ENCODE measurements around the gene SNX12. TPM values are rescaled to one million over a fixed set of nuclear protein-coding genes. Genes with fewer than 3 reads are reported as not detected.
A peak's percentile ranks its signal among the peaks of the same experiment; 100 is the strongest.

Gene SNX12
- 10 to 100 TPM; 55.9 to 62.7 (median 58.4) TPM for total RNA-seq

DNA sequence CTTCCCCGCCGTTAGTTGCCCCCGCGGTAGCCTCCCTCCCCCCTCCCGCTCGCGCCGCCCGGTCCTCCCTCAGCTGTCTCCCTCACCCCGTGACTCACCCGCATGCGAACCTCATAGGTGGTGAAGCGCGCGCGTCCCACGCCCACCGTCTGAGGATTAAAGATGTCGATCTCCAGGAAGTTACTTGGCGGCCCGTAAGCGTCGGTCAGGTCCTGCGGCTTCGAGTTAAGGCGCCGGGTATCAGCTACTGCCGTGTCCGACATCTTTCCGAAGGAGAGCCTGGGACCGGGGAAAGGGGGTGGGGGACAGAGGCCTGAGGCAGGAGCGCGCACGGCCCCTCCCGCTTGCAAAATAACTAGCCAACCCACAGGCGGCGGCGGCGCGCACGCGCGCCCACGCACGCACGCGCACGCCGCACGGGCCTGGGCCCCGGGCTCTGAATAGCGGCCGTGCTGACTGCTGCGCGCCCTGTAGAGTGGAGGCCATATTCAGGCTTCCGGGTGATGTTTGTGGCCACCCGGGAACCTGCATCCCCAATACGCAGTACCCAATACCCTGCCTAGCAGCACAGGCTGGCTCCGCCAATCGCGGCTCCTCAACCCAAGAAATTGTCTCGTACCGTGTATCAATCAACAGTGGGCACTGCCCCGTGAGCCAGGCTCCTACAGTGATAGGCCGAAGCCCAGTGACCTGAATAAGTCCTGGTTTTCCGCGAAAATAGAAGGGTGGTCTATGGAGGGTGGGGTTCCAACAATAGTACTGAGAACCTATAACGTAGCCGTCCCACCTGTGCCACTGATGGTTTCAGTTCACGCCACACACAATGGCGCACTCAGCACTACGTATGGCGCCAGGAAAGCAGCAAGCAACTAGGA, at the start of gene SNX12:
SNX12 (minus strand) TSS at position 291 of the 875 bp plus-strand sequence; CDS start at position 263, 28 bp downstream.
- peaks cover 14% of the 10 kb centered on the region for H3K4me1 Mint-ChIP-seq (ENCODE audit: low read depth)
- H3K36me3 Mint-ChIP-seq (ENCODE audit: insufficient read depth), result peaks cover 7% of the 10 kb centered on the region
- peak; percentile 96 to 97 for ATAC-seq
- H3K9me3 Mint-ChIP-seq, result no peaks in the 10 kb centered on the region
- H3K4me3 Mint-ChIP-seq, result peak within 1 kb of the TSS; percentile 96
- H3K27me3 Mint-ChIP-seq (ENCODE audit: low read depth), result peaks cover 6% of the 10 kb centered on the region
- peak; percentile 80 for DNase-seq

DNA sequence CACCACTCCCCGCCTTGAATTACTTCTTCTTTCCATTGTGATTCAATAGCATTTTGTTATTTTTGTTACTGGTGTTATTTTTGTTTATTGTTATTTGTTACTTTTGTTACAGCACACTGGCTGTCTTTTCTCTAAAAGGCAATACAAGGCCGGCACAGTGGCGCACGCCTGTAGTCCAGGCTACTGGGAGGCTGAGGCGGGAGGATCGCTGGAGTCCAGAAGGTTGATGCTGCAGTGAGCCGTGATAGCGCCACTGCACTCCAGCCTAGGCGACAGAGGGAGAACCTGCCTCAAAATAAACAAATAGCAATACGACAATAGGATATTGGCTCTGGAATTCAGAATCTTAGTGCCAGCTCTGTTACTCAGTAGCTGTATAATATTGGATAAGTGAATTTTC, 49.2 kb upstream of the SNX12 start:
- no peaks in the 10 kb centered on the region for H3K27me3 Mint-ChIP-seq (ENCODE audit: low read depth)
- peaks cover 31% of the 10 kb centered on the region for H3K4me1 Mint-ChIP-seq (ENCODE audit: low read depth)
- DNase-seq (no peak), ATAC-seq (no peak)
- H3K4me3 Mint-ChIP-seq, result no peak overlapping the region
- H3K36me3 Mint-ChIP-seq (ENCODE audit: insufficient read depth), result peaks cover 9% of the 10 kb centered on the region
- no peaks in the 10 kb centered on the region for H3K9me3 Mint-ChIP-seq

DNA sequence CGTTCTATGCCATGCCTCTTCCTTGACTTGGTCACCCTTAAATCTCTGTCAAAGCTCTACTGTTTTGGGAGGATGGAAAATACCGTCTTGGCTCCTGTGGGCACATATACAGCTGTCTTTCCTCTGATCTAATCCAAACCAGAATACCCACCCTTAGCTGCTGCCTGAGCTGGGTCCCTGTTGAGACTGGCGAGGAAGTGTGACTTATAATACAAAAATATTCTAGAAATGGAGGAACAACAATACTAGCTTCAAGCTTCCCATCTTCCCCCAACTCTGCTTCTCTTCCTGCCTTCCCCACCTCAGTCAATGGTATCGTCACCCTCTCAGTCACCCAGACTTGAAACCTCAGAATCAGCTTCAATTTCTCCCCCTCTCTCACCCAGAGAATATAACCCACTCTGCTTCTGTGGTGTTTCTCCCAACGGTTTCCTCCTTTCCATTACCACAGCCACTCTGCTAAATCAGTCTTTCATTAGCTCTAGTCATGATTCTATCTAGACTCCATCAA, 43.8 kb upstream of the SNX12 start:
- Mint-ChIP-seq H3K4me3 (peak overlapping the region; percentile 96), H3K36me3 (ENCODE audit: insufficient read depth) (peaks cover 27% of the 10 kb centered on the region), H3K4me1 (ENCODE audit: low read depth) (peaks cover 39% of the 10 kb centered on the region), H3K27me3 (ENCODE audit: low read depth) (no peaks in the 10 kb centered on the region), H3K9me3 (no peaks in the 10 kb centered on the region)
- DNase-seq, result peak; percentile 23
- ATAC-seq, result peak; percentile 38 to 53

DNA sequence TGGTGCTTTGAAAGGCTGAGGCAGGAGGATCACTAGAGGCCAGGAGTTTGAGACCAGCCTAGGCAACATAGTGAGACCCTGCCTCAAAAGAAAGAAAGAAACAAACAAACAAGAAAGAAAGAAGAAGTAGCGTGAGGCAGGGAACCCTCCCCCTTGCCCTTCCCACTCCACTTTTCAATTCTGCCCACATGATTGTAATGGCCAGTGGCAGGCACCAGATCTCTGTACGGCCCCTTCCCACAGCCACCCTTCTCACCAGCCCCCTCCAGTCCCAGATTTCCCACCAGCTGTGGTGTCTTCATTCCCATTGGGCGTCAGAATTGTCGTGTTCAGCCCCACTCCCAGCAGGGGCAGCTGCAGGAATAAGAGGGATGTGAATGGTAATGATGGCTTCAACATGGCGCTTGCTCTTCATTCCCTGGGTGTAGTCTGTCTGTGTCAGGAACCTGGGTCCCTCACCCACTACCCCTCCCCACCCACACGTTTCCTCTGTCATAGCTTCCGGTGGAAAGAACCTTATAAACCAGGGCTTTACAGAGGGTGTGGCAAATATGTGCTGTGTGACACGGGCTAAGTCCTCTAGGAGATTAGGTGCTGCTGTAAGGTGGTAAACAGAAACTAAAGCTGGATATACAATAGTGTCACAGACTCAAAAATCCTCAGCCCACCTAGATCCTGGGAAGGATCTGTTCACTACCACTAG, 43.2 kb upstream of the SNX12 start, which contains the start of gene IL2RG:
IL2RG (minus strand) TSS at position 437 of the 703 bp plus-strand sequence; CDS start at position 399, 38 bp downstream.
- H3K4me1 Mint-ChIP-seq (ENCODE audit: low read depth), result peaks cover 43% of the 10 kb centered on the region

DNA sequence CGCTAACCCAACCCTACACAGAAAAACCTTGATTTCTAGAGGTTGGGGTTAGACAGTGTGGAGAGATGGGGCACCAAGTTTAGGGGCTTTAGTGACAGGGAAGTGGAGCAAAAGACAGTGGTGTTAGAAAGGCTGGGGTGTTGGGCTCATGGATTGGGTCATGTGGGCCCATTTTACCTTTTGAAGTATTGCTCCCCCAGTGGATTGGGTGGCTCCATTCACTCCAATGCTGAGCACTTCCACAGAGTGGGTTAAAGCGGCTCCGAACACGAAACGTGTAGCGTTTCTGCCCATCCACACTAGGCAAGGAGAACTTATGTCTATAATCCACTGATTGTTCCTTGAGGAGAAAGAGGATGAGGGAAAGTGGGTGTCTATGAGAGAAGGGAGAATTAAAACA, 40.9 kb upstream of the SNX12 start:
- Mint-ChIP-seq H3K4me3 (peak overlapping the region; percentile 96), H3K9me3 (no peaks in the 10 kb centered on the region), H3K27me3 (ENCODE audit: low read depth) (no peaks in the 10 kb centered on the region), H3K4me1 (ENCODE audit: low read depth) (peaks cover 57% of the 10 kb centered on the region), H3K36me3 (ENCODE audit: insufficient read depth) (peaks cover 39% of the 10 kb centered on the region)
- DNase-seq (no peak), ATAC-seq (no peak)

More for the DNA sequence above, 43.2 kb upstream of the SNX12 start, which contains the start of gene IL2RG:
- no peaks in the 10 kb centered on the region for H3K9me3 Mint-ChIP-seq
- peak; percentile 75 for DNase-seq
- H3K36me3 Mint-ChIP-seq (ENCODE audit: insufficient read depth), result peaks cover 31% of the 10 kb centered on the region
- peak; percentile 87 to 90 for ATAC-seq
- H3K4me3 Mint-ChIP-seq, result peak within 1 kb of the TSS; percentile 96
- H3K27me3 Mint-ChIP-seq (ENCODE audit: low read depth), result no peaks in the 10 kb centered on the region

DNA sequence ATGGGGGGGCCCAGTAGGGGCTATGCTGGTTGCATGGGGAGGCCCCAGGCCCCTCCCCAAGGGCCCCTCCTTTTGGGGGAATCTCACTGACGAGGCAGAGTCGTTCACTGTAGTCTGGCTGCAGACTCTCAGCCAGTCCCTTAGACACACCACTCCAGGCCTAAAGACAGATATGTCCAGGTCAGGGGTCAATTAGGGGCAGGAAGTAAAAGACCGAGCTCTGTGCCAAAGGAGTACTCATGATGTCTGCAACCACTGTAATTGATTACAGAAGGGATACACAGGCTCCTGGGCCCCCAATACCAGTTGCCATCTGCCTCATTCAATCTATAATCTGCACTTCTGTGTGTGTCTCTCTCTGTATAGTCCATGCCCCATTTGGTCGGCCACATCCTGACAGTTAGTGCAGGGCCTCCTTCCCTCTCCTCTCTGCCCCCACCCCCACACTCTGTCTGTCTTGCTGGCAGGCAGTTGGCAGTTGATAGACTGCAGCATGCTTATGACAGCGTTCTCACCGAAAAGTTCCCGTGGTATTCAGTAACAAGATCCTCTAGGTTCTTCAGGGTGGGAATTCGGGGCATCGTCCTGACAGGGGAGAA, 39.7 kb upstream of the SNX12 start:
- Mint-ChIP-seq H3K9me3 (no peaks in the 10 kb centered on the region), H3K4me1 (ENCODE audit: low read depth) (peaks cover 60% of the 10 kb centered on the region), H3K4me3 (peak overlapping the region; percentile 96), H3K27me3 (ENCODE audit: low read depth) (no peaks in the 10 kb centered on the region), H3K36me3 (ENCODE audit: insufficient read depth) (peaks cover 39% of the 10 kb centered on the region)
- DNase-seq, result no peak
- ATAC-seq, result no peak

DNA sequence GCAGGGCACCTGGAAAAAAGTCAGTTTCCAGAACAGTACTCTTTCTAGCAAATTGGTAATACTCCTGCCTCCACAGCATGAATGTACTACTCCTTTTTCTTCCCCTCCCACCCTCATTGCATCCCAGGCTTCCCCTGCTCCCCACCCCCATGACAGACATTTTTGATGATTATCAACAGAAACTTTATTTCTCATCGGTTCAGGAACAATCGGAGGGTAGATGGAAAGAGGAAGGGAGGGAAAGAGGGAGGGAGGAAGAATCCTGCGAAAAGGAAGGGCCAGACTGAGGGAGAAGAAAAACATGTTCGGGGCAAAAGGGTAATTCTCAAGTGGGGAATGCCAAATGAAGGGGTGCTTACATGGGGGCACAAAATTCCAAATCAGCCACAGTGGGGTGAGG, 39.1 kb upstream of the SNX12 start:
- Mint-ChIP-seq H3K36me3 (ENCODE audit: insufficient read depth) (peaks cover 39% of the 10 kb centered on the region), H3K27me3 (ENCODE audit: low read depth) (no peaks in the 10 kb centered on the region), H3K4me3 (peak overlapping the region; percentile 96), H3K4me1 (ENCODE audit: low read depth) (peaks cover 60% of the 10 kb centered on the region), H3K9me3 (no peaks in the 10 kb centered on the region)
- ATAC-seq, result no peak
- no peak for DNase-seq

DNA sequence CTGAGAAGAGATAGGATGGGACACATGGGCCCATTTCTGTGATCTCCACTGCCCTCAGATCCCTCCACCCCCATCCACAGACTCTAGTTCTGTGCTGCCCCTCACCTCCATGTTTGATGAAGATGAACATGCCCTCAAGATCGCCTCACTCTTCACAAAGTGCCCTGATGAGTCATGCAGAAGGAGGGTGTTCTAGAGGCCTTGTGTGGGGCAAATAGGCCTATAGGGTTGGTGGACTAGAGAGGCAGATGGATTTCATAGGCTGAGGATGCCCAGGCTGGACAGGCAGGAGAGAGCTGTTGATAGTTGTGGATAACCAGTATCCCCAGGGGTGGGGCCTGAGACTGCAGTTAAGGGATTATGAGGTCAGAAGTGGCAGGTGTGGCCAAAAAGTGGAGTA, 38.3 kb upstream of the SNX12 start, which contains the start of gene CXorf65:
CXorf65 (minus strand) TSS at position 314 of the 400 bp plus-strand sequence; CDS start at position 130, 184 bp downstream.
- H3K4me3 Mint-ChIP-seq, result peak within 1 kb of the TSS; percentile 96
- no peaks in the 10 kb centered on the region for H3K9me3 Mint-ChIP-seq
- H3K27me3 Mint-ChIP-seq (ENCODE audit: low read depth), result no peaks in the 10 kb centered on the region
- H3K4me1 Mint-ChIP-seq (ENCODE audit: low read depth), result peaks cover 62% of the 10 kb centered on the region
- ATAC-seq (peak in 1 of 2 donors; percentile 22), DNase-seq (no peak)
- H3K36me3 Mint-ChIP-seq (ENCODE audit: insufficient read depth), result peaks cover 39% of the 10 kb centered on the region

DNA sequence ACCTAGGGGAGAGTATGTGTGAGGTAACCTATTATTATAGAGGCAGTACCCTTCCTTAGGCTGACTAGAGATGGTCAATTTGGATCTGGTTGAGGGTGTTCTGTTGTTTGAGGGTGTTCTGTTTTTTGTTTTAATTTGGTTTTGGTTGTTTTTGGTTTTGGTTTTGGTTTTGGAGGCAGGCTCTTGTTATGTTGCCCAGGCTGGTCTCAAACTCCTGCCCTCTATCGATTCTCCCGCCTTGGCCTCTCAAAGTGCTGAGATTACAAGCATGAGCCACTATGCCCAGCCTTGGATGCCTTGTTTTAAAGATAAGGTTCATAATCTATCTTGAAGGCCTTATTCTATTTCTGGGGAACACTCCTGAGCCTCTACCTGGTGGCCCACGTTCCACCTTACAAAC, 37.5 kb upstream of the SNX12 start:
- Mint-ChIP-seq H3K4me3 (peak overlapping the region; percentile 38), H3K36me3 (ENCODE audit: insufficient read depth) (peaks cover 36% of the 10 kb centered on the region), H3K27me3 (ENCODE audit: low read depth) (no peaks in the 10 kb centered on the region), H3K4me1 (ENCODE audit: low read depth) (peaks cover 70% of the 10 kb centered on the region), H3K9me3 (no peaks in the 10 kb centered on the region)
- ATAC-seq (no peak), DNase-seq (no peak)

DNA sequence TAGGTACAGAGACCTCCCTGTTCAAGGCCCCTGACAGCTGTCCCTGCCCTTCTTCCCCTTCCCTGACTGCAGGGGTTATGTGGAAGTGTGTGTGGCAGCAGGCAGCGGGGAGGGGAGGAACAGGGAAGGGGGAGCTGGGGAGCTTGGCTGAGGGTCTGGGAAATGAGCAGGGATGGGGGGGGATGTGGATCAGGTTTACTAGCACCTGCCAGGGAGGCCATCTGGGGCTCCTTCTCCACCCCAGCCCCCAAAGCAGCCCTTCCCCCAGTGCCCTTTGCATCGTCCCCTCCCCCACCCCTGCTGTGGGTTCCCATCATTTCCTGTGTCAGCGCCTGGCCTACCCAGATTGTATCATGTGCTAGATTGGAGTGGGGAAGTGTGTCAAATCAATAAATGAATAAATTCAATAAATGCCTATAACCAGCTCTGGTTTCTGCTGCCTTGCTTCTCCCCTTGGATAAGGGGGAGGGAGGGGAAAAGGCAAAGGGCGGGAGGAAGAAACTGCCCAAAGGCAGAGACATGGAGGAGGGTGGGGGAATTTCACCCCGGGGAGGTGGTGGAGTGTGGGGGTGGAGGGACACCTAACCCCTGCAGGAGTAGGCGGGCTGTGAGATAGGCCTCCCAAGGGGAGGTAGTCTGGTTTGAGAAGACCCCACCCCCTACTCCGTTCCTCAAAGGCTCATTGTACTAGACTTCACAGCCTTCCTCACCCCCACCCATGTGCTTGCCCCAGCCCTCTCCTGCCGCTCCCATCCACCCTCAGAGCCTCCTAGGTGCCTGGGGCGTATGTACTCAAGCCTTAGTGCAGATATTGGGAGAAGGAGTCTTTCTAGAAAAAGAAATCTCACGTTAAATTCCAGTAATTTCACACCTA, 35.2 kb upstream of the SNX12 start:
- DNase-seq (peak; percentile 55), ATAC-seq (peak; percentile 20 to 32)
- Mint-ChIP-seq H3K9me3 (no peaks in the 10 kb centered on the region), H3K36me3 (ENCODE audit: insufficient read depth) (peaks cover 19% of the 10 kb centered on the region), H3K4me3 (peak overlapping the region; percentile 71), H3K4me1 (ENCODE audit: low read depth) (peaks cover 84% of the 10 kb centered on the region), H3K27me3 (ENCODE audit: low read depth) (no peaks in the 10 kb centered on the region)

DNA sequence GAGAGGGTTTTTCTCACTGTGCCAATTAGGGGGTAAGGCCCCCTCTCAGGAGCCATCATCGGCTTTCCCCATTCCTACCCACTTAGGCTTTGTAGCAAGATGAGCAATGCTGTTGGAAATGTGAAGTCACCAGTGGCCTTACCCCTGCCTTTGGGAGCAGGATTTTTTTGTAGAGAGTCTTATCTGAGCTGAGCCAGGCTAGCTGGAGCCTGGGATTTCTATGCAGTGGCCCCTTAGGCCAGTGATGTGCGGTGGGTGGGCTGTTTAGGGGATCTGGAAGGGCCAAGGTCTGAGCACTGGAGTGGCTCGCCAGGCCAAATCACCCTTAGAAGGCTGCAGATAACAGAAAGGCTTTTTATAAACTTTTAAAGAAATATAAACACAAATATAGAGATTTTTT, 34.2 kb upstream of the SNX12 start:
- DNase-seq, result no peak
- ATAC-seq, result no peak

DNA sequence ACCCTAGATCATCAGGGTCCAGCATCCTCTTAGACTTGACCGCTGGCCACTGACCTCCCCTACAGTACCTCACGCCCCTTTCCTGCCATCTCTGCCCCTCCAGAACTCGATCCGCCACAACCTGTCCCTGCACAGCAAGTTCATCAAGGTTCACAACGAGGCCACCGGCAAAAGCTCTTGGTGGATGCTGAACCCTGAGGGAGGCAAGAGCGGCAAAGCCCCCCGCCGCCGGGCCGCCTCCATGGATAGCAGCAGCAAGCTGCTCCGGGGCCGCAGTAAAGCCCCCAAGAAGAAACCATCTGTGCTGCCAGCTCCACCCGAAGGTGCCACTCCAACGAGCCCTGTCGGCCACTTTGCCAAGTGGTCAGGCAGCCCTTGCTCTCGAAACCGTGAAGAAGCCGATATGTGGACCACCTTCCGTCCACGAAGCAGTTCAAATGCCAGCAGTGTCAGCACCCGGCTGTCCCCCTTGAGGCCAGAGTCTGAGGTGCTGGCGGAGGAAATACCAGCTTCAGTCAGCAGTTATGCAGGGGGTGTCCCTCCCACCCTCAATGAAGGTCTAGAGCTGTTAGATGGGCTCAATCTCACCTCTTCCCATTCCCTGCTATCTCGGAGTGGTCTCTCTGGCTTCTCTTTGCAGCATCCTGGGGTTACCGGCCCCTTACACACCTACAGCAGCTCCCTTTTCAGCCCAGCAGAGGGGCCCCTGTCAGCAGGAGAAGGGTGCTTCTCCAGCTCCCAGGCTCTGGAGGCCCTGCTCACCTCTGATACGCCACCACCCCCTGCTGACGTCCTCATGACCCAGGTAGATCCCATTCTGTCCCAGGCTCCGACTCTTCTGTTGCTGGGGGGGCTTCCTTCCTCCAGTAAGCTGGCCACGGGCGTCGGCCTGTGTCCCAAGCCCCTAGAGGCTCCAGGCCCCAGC, 32.7 kb upstream of the SNX12 start:
- DNase-seq, result no peak
- ATAC-seq, result no peak
- Mint-ChIP-seq H3K36me3 (ENCODE audit: insufficient read depth) (peaks cover 4% of the 10 kb centered on the region), H3K4me3 (no peak overlapping the region), H3K4me1 (ENCODE audit: low read depth) (peaks cover 75% of the 10 kb centered on the region), H3K9me3 (no peaks in the 10 kb centered on the region), H3K27me3 (ENCODE audit: low read depth) (no peaks in the 10 kb centered on the region)

More for the DNA sequence above, 34.2 kb upstream of the SNX12 start:
- H3K36me3 Mint-ChIP-seq (ENCODE audit: insufficient read depth), result peaks cover 12% of the 10 kb centered on the region
- no peaks in the 10 kb centered on the region for H3K9me3 Mint-ChIP-seq
- H3K4me3 Mint-ChIP-seq, result no peak overlapping the region
- H3K27me3 Mint-ChIP-seq (ENCODE audit: low read depth), result no peaks in the 10 kb centered on the region
- peaks cover 84% of the 10 kb centered on the region for H3K4me1 Mint-ChIP-seq (ENCODE audit: low read depth)
